Trophoblast cell (in vitro differentiated cells and primary cell): ENCODE measurements around the gene WDR90.

Experiments used
- DNase-seq, 2 donors: peaks; one replicate each; pipeline ENCODE4 v3.0.0-alpha.2; 2016
- H2AFZ ChIP-seq: 2 replicates; pipeline ENCODE4 v1.6.1; 2013; ENCODE audit warnings: low read length, moderate library complexity, mild to moderate bottlenecking; ENCODE audit not compliant: insufficient read depth, poor library complexity
- H2AK5ac ChIP-seq: 2 replicates; pipeline ENCODE4 v1.6.1; 2013; ENCODE audit warnings: mild to moderate bottlenecking, low read length
- H2BK120ac ChIP-seq: 2 replicates; pipeline ENCODE4 v1.6.1; 2013; ENCODE audit warnings: low read length, mild to moderate bottlenecking, moderate library complexity; ENCODE audit not compliant: insufficient read depth, poor library complexity
- H2BK12ac ChIP-seq: 2 replicates; pipeline ENCODE4 v1.6.1; 2013; ENCODE audit warnings: mild to moderate bottlenecking, low read length, moderate library complexity
- H2BK5ac ChIP-seq: 2 replicates; pipeline ENCODE4 v1.6.1; 2013; ENCODE audit warnings: low read length, low read depth, moderate library complexity, mild to moderate bottlenecking; ENCODE audit not compliant: poor library complexity
- H3K14ac ChIP-seq: 2 replicates; pipeline ENCODE4 v1.6.1; 2013; ENCODE audit warnings: mild to moderate bottlenecking, low read length
- H3K18ac ChIP-seq: 2 replicates; pipeline ENCODE4 v1.6.1; 2013; ENCODE audit warnings: mild to moderate bottlenecking, low read length
- H3K23ac ChIP-seq: 2 replicates; pipeline ENCODE4 v1.6.1; 2013; ENCODE audit warnings: low read length
- H3K27ac ChIP-seq: 2 replicates; pipeline ENCODE4 v1.5.1; 2013; ENCODE audit warnings: low read depth, mild to moderate bottlenecking, inconsistent platforms, low read length, moderate library complexity
- H3K27me3 ChIP-seq: 2 replicates; pipeline ENCODE4 v1.6.1; 2013; ENCODE audit warnings: inconsistent platforms, mild to moderate bottlenecking, low read length, moderate library complexity; ENCODE audit not compliant: insufficient read depth
- H3K36me3 ChIP-seq, 2 experiments: 1 replicate in 1 of 2; 2 replicates in 1 of 2; pipeline ENCODE4 v1.6.1; 2013; ENCODE audit warnings: low read length in 2 of 2, mild to moderate bottlenecking in 2 of 2, moderate library complexity in 1 of 2; ENCODE audit not compliant: insufficient read depth in 2 of 2, control insufficient read depth in 1 of 2
- H3K4ac ChIP-seq: 2 replicates; pipeline ENCODE4 v1.6.1; 2013; ENCODE audit warnings: low read depth, mild to moderate bottlenecking, low read length, moderate library complexity
- H3K4me1 ChIP-seq, 2 experiments: 1 replicate in 1 of 2; 2 replicates in 1 of 2; pipeline ENCODE4 v1.6.1; 2013; ENCODE audit warnings: low read length in 2 of 2, mild to moderate bottlenecking in 2 of 2, moderate library complexity in 1 of 2; ENCODE audit not compliant: insufficient read depth in 2 of 2, control insufficient read depth in 1 of 2
- H3K4me2 ChIP-seq: 2 replicates; pipeline ENCODE4 v1.6.1; 2013; ENCODE audit warnings: inconsistent platforms, mild to moderate bottlenecking, low read length, moderate library complexity
- H3K4me3 ChIP-seq: 2 replicates; pipeline ENCODE4 v1.5.1; 2013; ENCODE audit warnings: mild to moderate bottlenecking, low read depth, low read length, inconsistent platforms
- H3K79me1 ChIP-seq: one replicate; pipeline ENCODE4 v1.6.1; 2013; ENCODE audit warnings: low read length
- H3K79me2 ChIP-seq: 2 replicates; pipeline ENCODE4 v1.6.1; 2013; ENCODE audit warnings: low read length, mild to moderate bottlenecking; ENCODE audit not compliant: control insufficient read depth, insufficient read depth, poor library complexity
- H3K9ac ChIP-seq: 2 replicates; pipeline ENCODE4 v1.6.1; 2013; ENCODE audit warnings: mild to moderate bottlenecking, low read length
- H3K9me3 ChIP-seq: 2 replicates; pipeline ENCODE4 v1.6.1; 2013; ENCODE audit warnings: low read depth, mild to moderate bottlenecking, control low read depth, inconsistent platforms, low read length; ENCODE audit not compliant: insufficient read depth
- H4K12ac ChIP-seq: 2 replicates; pipeline ENCODE4 v1.6.1; 2013; ENCODE audit warnings: low read depth, mild to moderate bottlenecking, low read length, moderate library complexity
- H4K8ac ChIP-seq: 2 replicates; pipeline ENCODE4 v1.6.1; 2013; ENCODE audit warnings: low read depth, mild to moderate bottlenecking, low read length, moderate library complexity
- H4K91ac ChIP-seq: one replicate; pipeline ENCODE4 v1.6.1; 2013; ENCODE audit warnings: low read depth, mild to moderate bottlenecking, low read length, moderate library complexity
- WGBS: extraction: QIAGEN DNeasy Blood & Tissue Kit; methylation state at CpG from one replicate; pipeline ENCODE4 v1.1.7; 2013; ENCODE audit warnings: missing lambda C conversion rate; ENCODE audit not compliant: insufficient read length, insufficient coverage; ENCODE audit errors: extremely low coverage; 5-methylcytosine and 5-hydroxymethylcytosine counted together

Gene WDR90

DNA sequence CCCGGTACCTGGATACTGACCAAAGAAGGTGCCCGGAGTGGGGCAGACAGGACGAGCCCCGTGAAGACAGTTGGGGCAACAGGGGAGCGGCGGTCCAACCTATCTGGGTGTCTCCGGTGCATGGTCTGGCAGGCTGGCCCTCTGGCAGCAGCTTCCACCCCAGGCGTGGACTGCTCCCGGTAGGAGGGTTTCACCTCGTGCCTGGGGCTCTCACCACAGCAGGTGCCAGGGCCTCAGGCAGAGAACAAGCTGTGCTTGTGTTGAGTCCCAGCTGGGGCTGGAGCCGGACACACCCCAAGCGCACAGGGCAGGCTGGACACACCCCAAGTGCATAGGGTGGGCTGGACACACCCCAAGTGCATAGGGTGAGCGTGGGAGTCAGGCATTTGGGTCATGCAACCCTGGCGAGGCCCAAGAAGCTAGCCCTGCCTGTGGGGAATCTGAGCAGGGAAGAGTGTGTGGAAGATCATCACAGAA lies 57.9 kb downstream of the WDR90 start:
- no peak overlapping the region for H2BK12ac ChIP-seq
- H2AK5ac ChIP-seq = no peak overlapping the region
- H4K91ac ChIP-seq = no peak overlapping the region
- no CpG with 5 or more reads among the region's 14 CpGs for WGBS
- H3K79me2 ChIP-seq = no peaks in the 10 kb centered on the region
- H3K23ac ChIP-seq = no peak overlapping the region
- H3K27me3 ChIP-seq = peaks cover 34% of the 10 kb centered on the region
- no peak overlapping the region for H3K18ac ChIP-seq
- H3K4me2 ChIP-seq = no peak overlapping the region
- no peak overlapping the region for H3K27ac ChIP-seq
- H3K4ac ChIP-seq = no peak overlapping the region
- no peak for DNase-seq
- no peak overlapping the region for H4K12ac ChIP-seq
- no peak overlapping the region for H2BK120ac ChIP-seq
- H3K79me1 ChIP-seq = no peaks in the 10 kb centered on the region
- no peak overlapping the region for H3K4me3 ChIP-seq
- peaks cover 0 to 2% of the 10 kb centered on the region in 2 experiments for H3K4me1 ChIP-seq
- no peak overlapping the region for H3K9ac ChIP-seq
- no peak overlapping the region for H2BK5ac ChIP-seq
- no peak overlapping the region for H2AFZ ChIP-seq
- no peak overlapping the region for H4K8ac ChIP-seq
- no peaks in the 10 kb centered on the region for H3K36me3 ChIP-seq
- H3K9me3 ChIP-seq = peaks cover 7% of the 10 kb centered on the region
- H3K14ac ChIP-seq = no peak overlapping the region

DNA sequence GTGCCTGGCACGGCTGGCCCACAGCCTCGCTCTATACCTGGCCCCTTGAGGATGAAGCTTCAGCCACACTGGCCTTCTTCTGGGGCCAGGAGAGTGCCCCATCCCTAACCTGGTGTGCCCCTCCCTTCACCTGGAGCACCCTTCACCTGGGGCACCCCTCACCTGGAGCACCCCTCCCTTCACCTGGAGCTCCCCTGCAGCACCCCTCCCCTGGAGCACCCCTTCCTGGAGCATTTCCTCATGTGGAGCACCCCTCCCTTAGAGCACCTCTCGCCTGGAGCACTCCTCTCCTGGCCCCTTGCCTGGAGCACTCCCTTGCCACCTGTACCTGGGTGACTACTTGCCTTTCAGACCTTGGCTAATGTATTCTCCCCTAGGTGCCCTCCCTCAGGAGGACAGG lies 58.9 kb downstream of the WDR90 start:
- no peak overlapping the region for H4K12ac ChIP-seq
- WGBS = no CpG with 5 or more reads among the region's 3 CpGs

DNA sequence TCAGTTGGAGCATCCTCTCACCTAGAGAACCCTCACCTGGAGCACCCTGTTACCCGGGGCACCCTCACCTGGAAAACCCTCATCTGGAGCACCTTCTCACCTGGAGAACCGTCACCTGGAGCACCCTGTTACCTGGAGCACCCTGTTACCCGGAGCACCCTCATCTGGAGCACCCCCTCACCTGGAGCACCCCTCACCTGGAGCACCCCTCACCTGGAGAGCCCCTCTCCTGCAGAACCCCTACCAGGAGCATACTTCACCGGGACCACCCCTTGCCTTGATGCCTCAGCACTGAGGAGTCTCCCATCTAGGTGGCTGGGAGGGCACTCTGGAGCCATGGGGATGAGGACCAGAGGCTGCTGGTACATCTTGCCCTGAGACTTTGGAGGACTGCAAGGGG lies 59.8 kb downstream of the WDR90 start:
- no peak overlapping the region for H4K8ac ChIP-seq
- no peaks in the 10 kb centered on the region for H3K79me1 ChIP-seq
- no peak overlapping the region for H3K23ac ChIP-seq
- no peak overlapping the region for H2AK5ac ChIP-seq
- no peak overlapping the region for H3K9ac ChIP-seq
- no peak overlapping the region for H2BK5ac ChIP-seq
- peaks cover 28% of the 10 kb centered on the region for H3K27me3 ChIP-seq
- no peaks in the 10 kb centered on the region for H3K79me2 ChIP-seq
- H3K18ac ChIP-seq = no peak overlapping the region
- no peak overlapping the region for H3K27ac ChIP-seq
- no peak overlapping the region for H3K14ac ChIP-seq
- H3K4me2 ChIP-seq = no peak overlapping the region
- no peaks in the 10 kb centered on the region for H3K36me3 ChIP-seq
- H2AFZ ChIP-seq = no peak overlapping the region
- no peak overlapping the region for H3K4ac ChIP-seq
- no peak overlapping the region for H4K12ac ChIP-seq
- no peak for DNase-seq
- H3K9me3 ChIP-seq = peaks cover 7% of the 10 kb centered on the region
- H3K4me1 ChIP-seq = peaks cover 4 to 5% of the 10 kb centered on the region in 2 experiments
- WGBS = no CpG with 5 or more reads among the region's 4 CpGs
- no peak overlapping the region for H4K91ac ChIP-seq
- no peak overlapping the region for H2BK120ac ChIP-seq
- H2BK12ac ChIP-seq = no peak overlapping the region
- no peak overlapping the region for H3K4me3 ChIP-seq

More for the DNA sequence above, 58.9 kb downstream of the WDR90 start:
- H4K8ac ChIP-seq = no peak overlapping the region
- no peak overlapping the region for H3K18ac ChIP-seq
- H2BK120ac ChIP-seq = no peak overlapping the region
- no peaks in the 10 kb centered on the region for H3K36me3 ChIP-seq
- H3K4me1 ChIP-seq = peaks cover 0 to 2% of the 10 kb centered on the region in 2 experiments
- peaks cover 7% of the 10 kb centered on the region for H3K9me3 ChIP-seq
- peaks cover 33% of the 10 kb centered on the region for H3K27me3 ChIP-seq
- no peak overlapping the region for H3K27ac ChIP-seq
- no peak overlapping the region for H3K9ac ChIP-seq
- H4K91ac ChIP-seq = no peak overlapping the region
- no peak overlapping the region for H3K4me3 ChIP-seq
- H3K79me2 ChIP-seq = no peaks in the 10 kb centered on the region
- no peak overlapping the region for H2BK12ac ChIP-seq
- H2BK5ac ChIP-seq = no peak overlapping the region
- H2AK5ac ChIP-seq = no peak overlapping the region
- no peak overlapping the region for H3K23ac ChIP-seq
- DNase-seq = no peak
- H3K4me2 ChIP-seq = no peak overlapping the region
- H3K4ac ChIP-seq = no peak overlapping the region
- H3K14ac ChIP-seq = no peak overlapping the region
- H2AFZ ChIP-seq = no peak overlapping the region
- no peaks in the 10 kb centered on the region for H3K79me1 ChIP-seq

DNA sequence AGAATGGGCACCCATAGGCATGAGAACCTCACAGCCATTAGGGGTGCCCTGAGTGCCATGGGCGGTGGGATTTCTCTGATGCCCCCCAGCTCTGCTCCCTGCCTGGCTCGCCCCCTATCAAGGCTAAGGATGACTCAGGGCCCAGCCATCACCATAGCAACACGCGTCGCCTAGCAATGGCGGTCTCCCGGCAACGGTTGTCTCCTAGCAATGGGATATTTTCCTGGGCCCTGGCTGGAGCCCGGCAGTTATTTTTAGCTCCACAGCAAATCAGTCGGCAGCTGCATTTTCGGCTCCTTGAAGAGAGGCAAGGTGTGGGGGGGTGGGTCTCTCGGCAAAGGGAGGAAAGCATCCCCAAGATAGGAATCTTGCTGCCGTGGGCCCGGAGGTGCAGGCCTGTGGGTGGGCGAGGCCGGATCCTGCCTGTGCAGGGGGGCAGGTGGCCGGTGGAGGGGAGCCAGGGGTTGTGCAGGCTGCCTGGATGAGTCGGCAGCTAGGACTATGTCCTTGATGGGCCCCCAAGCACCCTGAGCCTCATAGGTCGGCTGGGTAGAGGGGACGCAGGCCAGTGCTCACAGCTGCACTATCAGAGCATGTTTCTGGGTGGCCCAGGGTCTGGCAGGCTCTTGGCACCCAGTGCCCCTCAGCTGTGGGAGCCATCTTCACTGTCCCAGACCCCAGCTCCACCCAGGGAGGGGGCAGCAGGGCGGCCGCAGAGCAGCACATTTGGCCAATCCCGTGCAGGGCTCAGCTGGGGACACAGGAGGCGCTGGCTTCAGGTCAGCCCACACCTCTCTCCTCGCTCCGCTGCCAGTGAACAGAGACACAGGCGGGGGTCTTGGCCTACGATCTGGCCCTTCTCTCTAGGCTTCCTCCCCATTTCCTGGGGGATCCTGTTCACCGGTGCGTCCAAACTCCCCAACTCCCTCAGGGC lies 60.7 kb downstream of the WDR90 start:
- Histone ChIP-seq H3K36me3 (no peaks in the 10 kb centered on the region), H3K27me3 (peaks cover 20% of the 10 kb centered on the region), H3K4me2 (no peak overlapping the region), H3K4me3 (no peak overlapping the region), H3K27ac (no peak overlapping the region), H2AK5ac (no peak overlapping the region), H3K4me1 (peaks cover 12 to 13% of the 10 kb centered on the region in 2 experiments), H3K9me3 (peaks cover 12% of the 10 kb centered on the region), H4K12ac (no peak overlapping the region), H2BK5ac (no peak overlapping the region), H3K9ac (no peak overlapping the region), H2BK12ac (no peak overlapping the region), H2AFZ (no peak overlapping the region), H2BK120ac (no peak overlapping the region), H3K79me2 (no peaks in the 10 kb centered on the region), H3K18ac (no peak overlapping the region), H3K23ac (no peak overlapping the region), H4K91ac (no peak overlapping the region), H3K4ac (no peak overlapping the region), H3K79me1 (peaks cover 2% of the 10 kb centered on the region), H4K8ac (no peak overlapping the region), H3K14ac (no peak overlapping the region)
- DNase-seq = peak; percentile 71 to 72
- no CpG with 5 or more reads among the region's 30 CpGs for WGBS
